Activated naive CD4-positive, alpha-beta T cell treated with anti-CD3 and anti-CD28 coated beads for 36 hours (primary cell): Measurements from ENCODE around the gene MYCN. TPM values are rescaled to one million over a fixed set of nuclear protein-coding genes. Genes with fewer than 3 reads are reported as not detected.
"Not testable (repeated sequence)": the region's sequence is repeated elsewhere in the genome, so short reads cannot be mapped to it uniquely, and the experiment has no call there.

Source experiments
- CTCF ChIA-PET: fragments of 350-600 bp; sonication (Branson Sonifier 250); formaldehyde crosslinking; loops from one replicate; lab custom pipeline; 2021; ENCODE audit warnings: antibody characterized with exemption; lab: Charles Lee
- DNase-seq: peaks from one replicate; pipeline ENCODE4 v3.0.0-alpha.2; 2020
- H3K27ac Mint-ChIP-seq: one replicate; pipeline ENCODE4 v1.8.0; 2021; ENCODE audit warnings: mild to moderate bottlenecking, mixed read lengths
- H3K27me3 Mint-ChIP-seq: one replicate; pipeline ENCODE4 v1.8.0; 2021; ENCODE audit warnings: low read depth, mixed read lengths
- H3K36me3 Mint-ChIP-seq: one replicate; pipeline ENCODE4 v1.8.0; 2021; ENCODE audit warnings: low read depth, mixed read lengths
- H3K4me1 Mint-ChIP-seq: one replicate; pipeline ENCODE4 v1.8.0; 2021; ENCODE audit warnings: low read depth, mixed read lengths
- H3K4me3 Mint-ChIP-seq: one replicate; pipeline ENCODE4 v1.8.0; 2021; ENCODE audit warnings: mild to moderate bottlenecking, moderate library complexity, mixed read lengths
- H3K9me3 Mint-ChIP-seq: one replicate; pipeline ENCODE4 v1.8.0; 2021; ENCODE audit warnings: mixed read lengths
- intact Hi-C: fragments of 100-400 bp; cut with micrococcal nuclease; formaldehyde crosslinking; loops from one replicate; pipeline ENCODE4 v1.15.1; 2023
- total RNA-seq, 2 experiments: library from RNA; stranded (reverse); gene quantifications; one replicate each; pipeline ENCODE4 v1.2.3, GENCODE V29; 2021

Gene MYCN
- total RNA-seq, 2 experiments from 2014 or later = 0.19 TPM; not detected in 1

GRCh38 chr2:15953147-15953630, 12.8 kb downstream of the MYCN start:
- H3K27me3 Mint-ChIP-seq = peaks cover 2% of the 10 kb centered on the region
- CTCF ChIA-PET = interaction anchor here (1.4 kb wide), 1 partner anchor 9 kb away, joined by 5 read pairs; no protein-coding TSS in a partner anchor
- DNase-seq = no peak
- H3K36me3 Mint-ChIP-seq = no peaks in the 10 kb centered on the region
- intact Hi-C loops = no loop called here
- no peak overlapping the region for H3K4me3 Mint-ChIP-seq
- no peak overlapping the region for H3K27ac Mint-ChIP-seq
- peaks cover 4% of the 10 kb centered on the region for H3K4me1 Mint-ChIP-seq
- no peaks in the 10 kb centered on the region for H3K9me3 Mint-ChIP-seq

- Mint-ChIP-seq H3K4me1 (peaks cover 4% of the 10 kb centered on the region), H3K27ac (no peak overlapping the region), H3K4me3 (no peak overlapping the region), H3K27me3 (peaks cover 2% of the 10 kb centered on the region), H3K9me3 (no peaks in the 10 kb centered on the region), H3K36me3 (no peaks in the 10 kb centered on the region)
- CTCF ChIA-PET = interaction anchor here (1.1 to 1.4 kb wide), 2 partner anchors 10 to 14 kb away, joined by 3 to 5 read pairs; partner anchors contain the start of gene MYCN
- intact Hi-C loops = no loop called here
- no peak for DNase-seq
Measured at GRCh38 chr2:15953891-15954680, 13.7 kb downstream of the MYCN start.

DNA sequence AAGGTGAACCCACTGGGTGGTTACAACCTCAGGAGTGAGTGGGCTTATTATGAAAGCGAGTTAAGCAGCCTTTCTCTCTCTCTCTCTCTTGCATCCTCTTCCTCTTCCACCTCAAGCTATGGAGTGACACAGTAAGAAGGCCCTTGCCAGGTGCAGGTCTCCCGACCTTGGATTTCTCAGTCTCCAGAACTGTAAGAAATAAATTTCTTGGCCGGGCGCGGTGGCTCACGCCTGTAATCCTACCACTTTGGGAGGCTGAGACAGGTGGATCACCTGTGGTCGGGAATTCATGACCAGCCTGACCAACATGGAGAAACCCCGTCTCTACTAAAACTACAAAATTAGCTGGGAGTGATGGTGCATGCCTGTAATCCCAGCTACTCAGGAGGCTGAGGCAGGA, 14.4 kb downstream of the MYCN start:
- CTCF ChIA-PET = interaction anchor here (1.1 to 1.4 kb wide), 2 partner anchors 11 to 15 kb away, joined by 3 to 5 read pairs; partner anchors contain the start of gene MYCN
- Mint-ChIP-seq H3K36me3 (no peaks in the 10 kb centered on the region), H3K27me3 (no peaks in the 10 kb centered on the region), H3K4me3 (no peak overlapping the region), H3K9me3 (no peaks in the 10 kb centered on the region), H3K4me1 (peaks cover 4% of the 10 kb centered on the region), H3K27ac (no peak overlapping the region)
- intact Hi-C loops = no loop called here
- no peak for DNase-seq

- no peak for DNase-seq
- no peaks in the 10 kb centered on the region for H3K27me3 Mint-ChIP-seq
- peaks cover 4% of the 10 kb centered on the region for H3K4me1 Mint-ChIP-seq
- intact Hi-C loops = no loop called here
- H3K4me3 Mint-ChIP-seq = no peak overlapping the region
- CTCF ChIA-PET = interaction anchor here (1.1 kb wide), 1 partner anchor 16 kb away, joined by 3 read pairs; the partner anchor contains the start of gene MYCN
- no peaks in the 10 kb centered on the region for H3K36me3 Mint-ChIP-seq
- H3K9me3 Mint-ChIP-seq = no peaks in the 10 kb centered on the region
- H3K27ac Mint-ChIP-seq = no peak overlapping the region
Measured at GRCh38 chr2:15955232-15955988, 15.1 kb downstream of the MYCN start.

DNA sequence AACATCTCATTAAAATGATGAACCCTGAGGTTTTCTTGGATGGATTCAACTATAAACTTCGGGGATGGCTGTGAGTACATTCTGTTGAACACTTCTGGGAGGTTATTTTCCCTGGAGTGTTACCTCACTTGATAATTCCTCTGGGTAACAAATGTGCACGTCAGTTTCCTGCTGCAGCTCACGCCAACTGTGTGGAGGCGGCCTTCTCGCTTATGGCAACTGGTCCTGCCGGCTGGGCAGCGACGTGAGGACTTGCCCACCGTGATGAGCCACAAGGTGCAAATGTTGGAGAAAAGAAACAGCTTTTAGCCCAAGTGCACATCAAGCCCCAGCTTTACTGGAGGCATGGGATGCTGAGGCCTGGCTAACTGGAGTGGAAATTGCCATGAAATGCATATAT, 15.9 kb downstream of the MYCN start:
- no peak overlapping the region for H3K4me3 Mint-ChIP-seq
- no peaks in the 10 kb centered on the region for H3K9me3 Mint-ChIP-seq
- H3K4me1 Mint-ChIP-seq = peaks cover 4% of the 10 kb centered on the region
- intact Hi-C loops = no loop called here
- DNase-seq = no peak
- H3K27me3 Mint-ChIP-seq = no peaks in the 10 kb centered on the region
- H3K36me3 Mint-ChIP-seq = no peaks in the 10 kb centered on the region
- H3K27ac Mint-ChIP-seq = no peak overlapping the region
- CTCF ChIA-PET = no interaction called here

DNA sequence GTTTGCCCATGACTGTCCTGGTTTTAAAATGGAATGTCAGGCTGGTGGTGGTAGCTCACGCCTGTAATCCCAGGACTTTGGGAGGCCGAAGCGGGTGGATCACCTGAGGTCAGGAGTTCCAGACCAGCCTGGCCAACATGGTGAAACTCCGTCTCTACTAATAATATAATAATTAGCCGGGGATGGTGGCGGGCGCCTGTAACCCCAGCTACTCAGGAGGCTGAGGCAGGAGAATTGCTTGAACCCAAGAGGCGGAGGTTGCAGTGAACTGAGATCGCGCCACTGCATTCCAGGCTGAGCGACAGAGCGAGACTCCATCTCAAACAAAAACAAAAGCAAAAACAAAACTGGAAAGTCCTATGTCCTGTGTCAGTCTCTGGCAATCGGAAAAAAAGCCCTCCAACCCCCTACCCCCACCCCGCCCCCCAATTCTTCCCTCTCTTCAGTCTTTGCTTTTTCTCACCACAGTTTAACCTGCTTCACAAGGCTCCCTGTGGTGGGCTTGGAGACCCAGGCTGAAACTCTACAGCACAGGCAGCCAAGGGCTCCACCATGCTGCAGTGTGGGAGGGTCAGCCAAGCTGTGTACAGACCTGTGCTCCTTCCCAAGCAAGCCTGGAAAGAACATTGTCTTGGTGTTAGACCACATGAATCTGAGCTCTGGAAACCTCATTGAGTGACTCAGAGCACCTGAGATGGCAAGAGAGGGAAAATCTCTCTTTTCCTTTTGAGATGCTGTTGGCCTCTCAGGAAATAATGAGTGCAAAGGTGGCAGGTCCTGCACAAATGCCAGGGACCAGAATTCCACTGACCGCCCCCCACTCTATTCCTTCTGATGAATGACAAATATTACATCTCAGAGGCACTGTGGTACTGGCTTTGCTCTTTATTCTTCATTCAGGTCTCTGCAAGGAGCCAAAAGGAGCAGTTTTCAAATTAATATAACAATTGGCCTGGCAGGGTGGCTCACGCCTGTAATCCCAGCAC, 16.7 kb downstream of the MYCN start:
- peaks cover 2% of the 10 kb centered on the region for H3K9me3 Mint-ChIP-seq
- CTCF ChIA-PET = interaction anchor here (1.6 kb wide), 1 partner anchor 17 kb away, joined by 4 read pairs; no protein-coding TSS in a partner anchor
- H3K4me3 Mint-ChIP-seq = no peak overlapping the region
- DNase-seq = no peak
- H3K27me3 Mint-ChIP-seq = peaks cover 2% of the 10 kb centered on the region
- H3K27ac Mint-ChIP-seq = no peak overlapping the region
- intact Hi-C loops = no loop called here
- peaks cover 4% of the 10 kb centered on the region for H3K4me1 Mint-ChIP-seq
- H3K36me3 Mint-ChIP-seq = no peaks in the 10 kb centered on the region

DNA sequence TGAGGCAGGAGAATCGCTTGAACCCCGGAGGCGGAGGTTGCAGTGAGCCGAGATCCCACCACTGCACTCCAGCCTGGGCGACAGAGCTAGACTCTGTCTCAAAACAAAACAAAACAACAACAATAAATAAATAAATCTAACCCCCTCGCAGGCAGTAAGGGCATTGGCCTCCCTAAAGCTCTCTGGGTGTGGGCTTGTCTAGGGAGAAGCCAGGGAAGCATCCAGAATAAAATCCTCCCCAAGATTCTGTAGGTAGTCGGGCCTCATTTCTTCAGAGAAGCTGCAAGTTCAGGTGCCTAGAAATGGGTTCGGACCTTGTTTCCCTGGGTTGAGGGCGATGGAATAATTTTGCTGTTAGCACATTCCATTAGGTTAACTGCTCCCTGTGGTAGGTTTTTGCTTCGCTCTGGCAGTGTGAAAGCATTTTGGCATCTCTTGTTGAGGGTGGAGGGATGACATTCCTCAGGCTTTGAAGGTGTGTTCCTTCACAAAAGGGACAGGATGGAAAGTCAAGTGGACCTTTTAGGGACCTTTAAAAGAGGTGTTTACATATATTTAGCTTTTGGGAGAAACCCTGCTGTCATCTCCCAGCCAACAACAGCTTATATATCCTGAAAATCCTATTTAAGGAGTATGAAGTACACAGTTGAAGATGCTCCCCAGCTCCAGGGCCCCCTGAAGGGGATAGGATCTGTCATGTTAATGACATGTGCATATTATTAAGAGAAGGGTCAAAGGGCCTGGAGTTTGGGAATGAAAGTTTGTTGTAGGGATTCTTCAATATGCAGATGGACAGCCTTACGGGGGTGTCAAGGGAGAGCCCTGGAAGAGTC, 17.7 kb downstream of the MYCN start:
- Mint-ChIP-seq H3K9me3 (peaks cover 3% of the 10 kb centered on the region), H3K36me3 (no peaks in the 10 kb centered on the region), H3K27ac (no peak overlapping the region), H3K4me3 (no peak overlapping the region), H3K27me3 (peaks cover 2% of the 10 kb centered on the region), H3K4me1 (peaks cover 4% of the 10 kb centered on the region)
- intact Hi-C loops = no loop called here
- CTCF ChIA-PET = interaction anchor here (1.2 to 1.6 kb wide), 2 partner anchors 14 to 18 kb away, joined by 3 to 4 read pairs; no protein-coding TSS in a partner anchor
- no peak for DNase-seq

DNA sequence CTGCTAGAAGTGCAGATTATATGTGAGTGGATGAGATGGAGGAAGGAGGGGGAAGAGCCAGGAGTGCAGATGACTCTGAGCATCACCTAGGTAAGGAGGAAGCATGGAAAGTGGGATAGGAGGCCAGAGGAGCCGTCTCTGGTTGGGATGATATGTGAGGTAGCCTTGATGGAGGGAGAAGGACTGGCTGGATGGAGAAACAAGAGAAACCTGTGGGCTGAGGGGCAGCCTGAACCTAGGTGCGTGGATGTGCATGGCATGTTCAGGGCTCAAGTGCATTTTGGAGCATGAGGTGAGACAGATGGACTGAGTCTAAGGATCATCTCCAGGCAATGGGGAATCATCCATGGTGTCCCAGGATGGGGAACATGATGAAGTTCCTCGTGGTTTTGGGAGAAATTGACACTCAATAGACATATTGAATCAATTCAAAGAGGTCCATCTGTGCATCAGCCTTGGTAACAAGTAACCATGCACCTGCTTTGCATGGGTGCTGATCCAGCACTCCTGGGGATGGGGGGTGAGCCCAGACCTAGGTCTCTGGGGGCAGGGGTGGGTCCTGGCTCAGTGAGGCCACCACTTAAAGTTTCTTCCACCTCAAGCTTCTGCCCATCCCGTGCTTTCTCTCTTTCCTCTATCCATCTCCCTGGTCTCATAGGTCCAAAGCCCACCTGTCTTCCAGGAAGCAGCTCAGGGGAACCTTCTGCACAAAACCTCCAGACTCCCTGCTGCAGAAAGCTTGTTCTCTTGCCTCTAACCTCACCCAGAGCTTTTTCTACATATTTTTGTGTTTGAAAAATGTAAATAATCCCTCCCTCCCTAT, 19.2 kb downstream of the MYCN start:
- CTCF ChIA-PET = no interaction called here
- no peak for DNase-seq
- Mint-ChIP-seq H3K9me3 (peaks cover 3% of the 10 kb centered on the region), H3K27me3 (peaks cover 2% of the 10 kb centered on the region), H3K36me3 (no peaks in the 10 kb centered on the region), H3K4me1 (peaks cover 10% of the 10 kb centered on the region), H3K27ac (no peak overlapping the region), H3K4me3 (no peak overlapping the region)
- intact Hi-C loops = no loop called here

DNA sequence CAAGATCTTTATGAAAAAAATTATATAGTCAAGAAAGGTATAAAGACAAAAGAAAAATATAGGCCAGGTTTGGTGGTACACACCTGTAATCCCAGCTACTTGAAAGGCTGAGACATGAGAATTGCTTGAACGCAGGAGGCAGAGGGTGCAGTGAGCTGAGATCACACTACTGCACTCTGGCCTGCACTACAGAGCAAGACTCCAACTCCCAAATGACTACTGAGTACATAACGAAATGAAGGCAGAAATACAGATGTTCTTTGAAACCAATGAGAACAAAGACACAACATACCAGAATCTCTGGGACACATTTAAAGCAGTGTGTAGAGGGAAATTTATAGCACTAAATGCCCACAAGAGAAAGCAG, 19.8 kb downstream of the MYCN start:
- DNase-seq, H3K27me3 Mint-ChIP-seq, H3K36me3 Mint-ChIP-seq, intact Hi-C loops, H3K9me3 Mint-ChIP-seq, H3K27ac Mint-ChIP-seq, CTCF ChIA-PET, H3K4me3 Mint-ChIP-seq: not testable (repeated sequence)
- H3K4me1 Mint-ChIP-seq = peaks cover 13% of the 10 kb centered on the region

- H3K27ac Mint-ChIP-seq, intact Hi-C loops, H3K9me3 Mint-ChIP-seq, DNase-seq, H3K27me3 Mint-ChIP-seq, H3K36me3 Mint-ChIP-seq, H3K4me3 Mint-ChIP-seq: not testable (repeated sequence)
- CTCF ChIA-PET = interaction anchor here (3.5 kb wide), 1 partner anchor 24 kb away, joined by 14 read pairs; the partner anchor contains the start of gene MYCN
- peaks cover 39% of the 10 kb centered on the region for H3K4me1 Mint-ChIP-seq
Measured at GRCh38 chr2:15963109-15963976, 23.0 kb downstream of the MYCN start.
